NCI-H2107 treated with DMSO at 0.1 percent for 48 hours (cell line): ENCODE measurements around the gene KRT86.

Experiments
- DNase-seq: peaks from one replicate; lab custom pipeline; 2025; ENCODE audit not compliant: unreplicated experiment; lab: John Stamatoyannopoulos, UW

KRT86 gene

GRCh38 chr12:52274521-52275120, at the start of gene KRT86:
Gene KRT86, plus strand, starts transcription at chr12:52274645. Its CDS starts 27,272 bp downstream, at chr12:52301917.
- no peak for DNase-seq

GRCh38 chr12:52225752-52226151, 48.7 kb upstream of the KRT86 start:
- no peak for DNase-seq

- DNase-seq, result no peak
These were observed 48.0 kb upstream of the KRT86 start for GRCh38 chr12:52226446-52226845.

- no peak for DNase-seq
These were observed 46.8 kb upstream of the KRT86 start for GRCh38 chr12:52227606-52228166.

GRCh38 chr12:52228366-52228765, 46.1 kb upstream of the KRT86 start:
- no peak for DNase-seq

GRCh38 chr12:52228931-52229330, 45.5 kb upstream of the KRT86 start:
- no peak for DNase-seq

- no peak for DNase-seq
These were observed 44.6 kb upstream of the KRT86 start for GRCh38 chr12:52229836-52230343.

- no peak for DNase-seq
These were observed 43.8 kb upstream of the KRT86 start for GRCh38 chr12:52230364-52231281.

GRCh38 chr12:52231305-52232202, 42.9 kb upstream of the KRT86 start:
- no peak for DNase-seq

- no peak for DNase-seq
These were observed 42.2 kb upstream of the KRT86 start for GRCh38 chr12:52232203-52232673.

GRCh38 chr12:52232674-52233461, 41.6 kb upstream of the KRT86 start, which contains the start of gene KRT7:
Gene KRT7, plus strand, starts transcription at chr12:52233243. Its CDS starts 54 bp downstream, at chr12:52233297.
- no peak for DNase-seq

- DNase-seq, result no peak
These were observed 40.8 kb upstream of the KRT86 start for GRCh38 chr12:52233462-52234207.

- DNase-seq, result no peak
These were observed 40.1 kb upstream of the KRT86 start for GRCh38 chr12:52234223-52234810.

- no peak for DNase-seq
These were observed 39.3 kb upstream of the KRT86 start for GRCh38 chr12:52235001-52235764.

GRCh38 chr12:52235822-52236361, 38.6 kb upstream of the KRT86 start:
- DNase-seq, result peak; percentile 59

- DNase-seq, result no peak
These were observed 37.9 kb upstream of the KRT86 start for GRCh38 chr12:52236386-52237050.

GRCh38 chr12:52238207-52238840, 36.1 kb upstream of the KRT86 start:
- DNase-seq, result no peak
